ENCODE results near the gene FAM111A. TPM values are rescaled to one million over a fixed set of nuclear protein-coding genes. Genes with fewer than 3 reads are reported as not detected.
"Not testable (repeated sequence)": the region's sequence is repeated elsewhere in the genome, so short reads cannot be mapped to it uniquely, and the experiment has no call there.

The FAM111A gene
- total and polyA plus RNA-seq, 3 donors from 2014 or later, result 12.3 to 43.4 (median 41.5) TPM

DNA sequence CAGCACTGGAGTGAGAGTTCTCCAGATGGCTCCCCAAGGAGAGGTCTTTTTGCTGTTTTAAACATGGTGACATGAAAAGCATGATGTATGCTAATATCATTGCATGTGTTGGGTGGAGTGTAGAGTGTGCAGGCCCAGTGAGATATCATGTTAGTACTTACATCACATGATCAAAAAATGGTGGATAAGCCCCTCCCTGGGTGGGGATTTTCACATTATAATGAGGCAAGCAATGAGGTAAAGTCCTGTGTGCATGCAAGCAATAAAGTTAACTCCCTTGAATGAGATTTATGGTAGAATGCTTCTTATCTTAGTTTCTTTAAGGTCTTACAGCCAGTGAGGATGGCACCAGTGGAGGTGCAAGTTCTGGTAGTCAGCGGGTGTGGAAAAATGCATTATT is 27.1 kb upstream of the FAM111A start:
- H3K4me1 ChIP-seq, result no peaks in the 10 kb centered on the region
- H3K27me3 ChIP-seq, result no peaks in the 10 kb centered on the region
- H3K9me3 ChIP-seq, result no peaks in the 10 kb centered on the region
- no peak overlapping the region for H3K27ac ChIP-seq
- DNase-seq, result no peak
- no peaks in the 10 kb centered on the region for H3K36me3 ChIP-seq (ENCODE audit: low read depth, missing control alignments)
- H3K4me3 ChIP-seq, result no peak overlapping the region
- no peak for TF ChIP-seq POLR2A (IDR thresholded peaks at IDR 0.05)
- TF ChIP-seq, protein P1, sequence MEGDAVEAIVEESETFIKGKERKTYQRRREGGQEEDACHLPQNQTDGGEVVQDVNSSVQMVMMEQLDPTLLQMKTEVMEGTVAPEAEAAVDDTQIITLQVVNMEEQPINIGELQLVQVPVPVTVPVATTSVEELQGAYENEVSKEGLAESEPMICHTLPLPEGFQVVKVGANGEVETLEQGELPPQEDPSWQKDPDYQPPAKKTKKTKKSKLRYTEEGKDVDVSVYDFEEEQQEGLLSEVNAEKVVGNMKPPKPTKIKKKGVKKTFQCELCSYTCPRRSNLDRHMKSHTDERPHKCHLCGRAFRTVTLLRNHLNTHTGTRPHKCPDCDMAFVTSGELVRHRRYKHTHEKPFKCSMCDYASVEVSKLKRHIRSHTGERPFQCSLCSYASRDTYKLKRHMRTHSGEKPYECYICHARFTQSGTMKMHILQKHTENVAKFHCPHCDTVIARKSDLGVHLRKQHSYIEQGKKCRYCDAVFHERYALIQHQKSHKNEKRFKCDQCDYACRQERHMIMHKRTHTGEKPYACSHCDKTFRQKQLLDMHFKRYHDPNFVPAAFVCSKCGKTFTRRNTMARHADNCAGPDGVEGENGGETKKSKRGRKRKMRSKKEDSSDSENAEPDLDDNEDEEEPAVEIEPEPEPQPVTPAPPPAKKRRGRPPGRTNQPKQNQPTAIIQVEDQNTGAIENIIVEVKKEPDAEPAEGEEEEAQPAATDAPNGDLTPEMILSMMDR (IDR thresholded peaks at IDR 0.05), result no peak
- intact Hi-C loops (cut with DNase I; ENCODE audit: low total_unique reads), result no loop called here
- WGBS, 2 donors, result 93 to 100% methylated on average over 1 of the region's 1 CpG

DNA sequence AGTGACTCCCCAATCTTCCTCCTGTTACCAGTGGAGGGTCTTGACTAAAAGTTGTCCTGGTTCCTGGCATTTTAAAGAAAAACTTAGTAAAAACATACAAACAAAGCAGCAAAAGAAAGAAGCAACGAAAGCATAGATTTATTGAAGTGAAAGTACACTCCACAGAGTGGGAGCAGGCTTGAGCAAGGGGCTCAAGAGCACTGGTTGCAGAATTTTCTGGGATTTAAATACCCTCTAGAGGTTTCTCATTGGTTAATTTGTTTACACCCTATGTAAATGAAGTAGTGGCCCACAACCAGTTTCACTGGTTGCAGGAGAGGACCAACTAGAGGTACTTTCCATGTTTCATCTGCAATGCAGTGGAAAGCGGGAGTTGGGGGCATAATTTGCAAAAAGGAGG is 24.9 kb upstream of the FAM111A start:
- no peak overlapping the region for H3K27ac ChIP-seq
- no peaks in the 10 kb centered on the region for H3K9me3 ChIP-seq
- 88 to 94% methylated on average over 2 of the region's 2 CpGs for WGBS, 2 donors
- H3K27me3 ChIP-seq, result no peaks in the 10 kb centered on the region
- intact Hi-C loops (cut with DNase I; ENCODE audit: low total_unique reads), result no loop called here
- DNase-seq, result no peak
- H3K4me3 ChIP-seq, result no peak overlapping the region
- no peaks in the 10 kb centered on the region for H3K36me3 ChIP-seq (ENCODE audit: low read depth, missing control alignments)
- TF ChIP-seq, protein P1 (IDR thresholded peaks at IDR 0.05), result no peak
- no peak for TF ChIP-seq POLR2A (IDR thresholded peaks at IDR 0.05)
- H3K4me1 ChIP-seq, result no peaks in the 10 kb centered on the region

DNA sequence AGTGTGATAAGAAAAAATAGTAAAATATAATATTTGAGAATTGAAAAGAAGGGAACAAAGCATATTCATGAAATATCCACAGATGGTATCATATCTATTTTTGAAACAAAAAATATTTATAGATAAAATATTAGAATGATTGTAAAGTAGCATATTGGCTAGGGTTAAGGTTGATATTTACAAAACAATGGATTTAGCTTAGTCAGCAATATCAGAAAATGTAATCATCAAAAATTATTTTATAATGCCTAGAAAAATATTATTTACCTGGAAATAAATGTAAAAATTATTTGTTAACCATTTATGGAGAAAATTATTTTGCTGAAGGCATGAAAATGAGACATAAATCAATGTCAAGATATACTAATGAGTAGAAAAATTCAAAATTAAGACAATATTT is 22.8 kb upstream of the FAM111A start:
- Histone ChIP-seq H3K4me1 (no peaks in the 10 kb centered on the region), H3K9me3 (no peaks in the 10 kb centered on the region), H3K27ac (no peak overlapping the region), H3K36me3 (ENCODE audit: low read depth, missing control alignments) (no peaks in the 10 kb centered on the region), H3K4me3 (no peak overlapping the region), H3K27me3 (no peaks in the 10 kb centered on the region)
- intact Hi-C loops (cut with DNase I; ENCODE audit: low total_unique reads), result no loop called here
- TF ChIP-seq POLR2A (IDR thresholded peaks at IDR 0.05), result no peak
- TF ChIP-seq, protein P1 (IDR thresholded peaks at IDR 0.05), result no peak
- no peak for DNase-seq

DNA sequence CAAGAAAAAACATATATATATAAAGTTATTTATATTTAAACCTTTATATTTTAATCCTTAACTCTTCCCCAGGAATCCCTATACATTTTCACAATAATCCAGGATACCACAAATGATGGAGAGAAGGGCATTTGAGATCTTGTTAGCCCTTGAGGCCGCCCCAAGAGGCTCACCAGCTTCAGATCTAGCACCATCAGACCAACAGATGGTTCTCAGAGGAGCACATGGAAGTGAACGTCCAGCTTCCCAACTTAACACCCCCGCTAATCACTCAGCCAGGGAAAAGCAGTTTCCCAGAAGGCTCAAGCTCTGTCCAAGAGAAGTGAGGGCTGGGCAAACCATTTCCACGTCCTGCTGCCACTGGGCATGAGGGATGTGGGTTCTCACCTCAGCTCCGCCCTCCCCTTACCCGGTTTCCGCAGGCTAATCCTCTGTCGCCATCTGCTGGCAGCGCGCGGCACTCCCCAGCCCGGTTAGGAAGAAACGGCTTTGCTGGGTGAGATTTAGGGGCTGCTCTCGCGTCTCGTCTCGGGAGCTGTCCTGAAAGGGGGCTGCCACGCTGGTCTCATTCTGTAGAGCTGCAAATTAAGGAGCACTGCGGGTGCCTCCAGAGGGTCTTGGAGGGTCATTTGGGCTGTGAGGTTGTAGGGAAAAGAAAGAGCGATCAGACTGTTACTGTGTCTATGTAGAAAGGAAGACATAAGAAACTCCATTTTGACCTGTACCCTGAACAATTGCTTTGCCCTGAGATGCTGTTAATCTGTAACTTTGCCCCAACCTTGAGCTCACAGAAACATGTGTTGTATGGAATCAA is 6.8 kb upstream of the FAM111A start:
- Histone ChIP-seq H3K4me3 (peak overlapping the region in 1 of 2 donors; percentile 30), H3K36me3 (ENCODE audit: low read depth, missing control alignments) (no peaks in the 10 kb centered on the region), H3K4me1 (no peaks in the 10 kb centered on the region), H3K9me3 (no peaks in the 10 kb centered on the region), H3K27ac (peak overlapping the region; percentile 4 to 58), H3K27me3 (no peaks in the 10 kb centered on the region)
- TF ChIP-seq, protein P1 (IDR thresholded peaks at IDR 0.05), result peak; percentile 72 to 94 (median 87)
- TF ChIP-seq POLR2A (IDR thresholded peaks at IDR 0.05), result no peak
- 10 to 15% methylated on average over 17 to 20 of the region's 20 CpGs for WGBS, 2 donors
- peak; percentile 92 for DNase-seq
- intact Hi-C loops (cut with DNase I; ENCODE audit: low total_unique reads), result no loop called here

DNA sequence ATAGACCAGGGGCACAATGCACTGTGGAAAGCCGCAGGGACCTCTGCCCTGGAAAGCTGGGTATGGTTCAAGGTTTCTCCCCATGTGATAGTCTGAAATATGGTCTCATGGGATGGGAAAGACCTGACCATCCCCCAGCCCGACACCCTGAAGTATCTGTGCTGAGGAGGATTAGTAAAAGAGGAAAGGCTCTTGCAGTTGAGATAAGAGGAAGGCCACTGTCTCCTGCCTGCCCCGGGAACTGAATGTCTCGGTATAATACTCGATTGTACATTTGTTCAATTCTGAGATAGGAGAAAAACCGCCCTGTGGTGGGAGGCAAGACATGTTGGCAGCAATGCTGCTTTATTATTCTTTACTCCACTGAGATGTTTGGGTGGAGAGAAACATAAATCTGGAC is 6.1 kb upstream of the FAM111A start:
- H3K27me3 ChIP-seq; H3K36me3 ChIP-seq (ENCODE audit: low read depth, missing control alignments); intact Hi-C loops (cut with DNase I; ENCODE audit: low total_unique reads); H3K4me1 ChIP-seq; H3K9me3 ChIP-seq; H3K4me3 ChIP-seq: not testable (repeated sequence)
- 41% methylated on average over 6 of the region's 6 CpGs for WGBS, 2 donors
- peak; percentile 84 for DNase-seq
- peak overlapping the region; percentile 4 to 58 for H3K27ac ChIP-seq
